HG03097 (cell line): ENCODE measurements around the gene RYR3.

Experiments
- ATAC-seq: cut with Tn5 transposase; IDR thresholded peaks from one replicate; pipeline ENCODE4 v1.9.1; 2021; ENCODE audit not compliant: unreplicated experiment, low FRiP score

RYR3 gene

DNA sequence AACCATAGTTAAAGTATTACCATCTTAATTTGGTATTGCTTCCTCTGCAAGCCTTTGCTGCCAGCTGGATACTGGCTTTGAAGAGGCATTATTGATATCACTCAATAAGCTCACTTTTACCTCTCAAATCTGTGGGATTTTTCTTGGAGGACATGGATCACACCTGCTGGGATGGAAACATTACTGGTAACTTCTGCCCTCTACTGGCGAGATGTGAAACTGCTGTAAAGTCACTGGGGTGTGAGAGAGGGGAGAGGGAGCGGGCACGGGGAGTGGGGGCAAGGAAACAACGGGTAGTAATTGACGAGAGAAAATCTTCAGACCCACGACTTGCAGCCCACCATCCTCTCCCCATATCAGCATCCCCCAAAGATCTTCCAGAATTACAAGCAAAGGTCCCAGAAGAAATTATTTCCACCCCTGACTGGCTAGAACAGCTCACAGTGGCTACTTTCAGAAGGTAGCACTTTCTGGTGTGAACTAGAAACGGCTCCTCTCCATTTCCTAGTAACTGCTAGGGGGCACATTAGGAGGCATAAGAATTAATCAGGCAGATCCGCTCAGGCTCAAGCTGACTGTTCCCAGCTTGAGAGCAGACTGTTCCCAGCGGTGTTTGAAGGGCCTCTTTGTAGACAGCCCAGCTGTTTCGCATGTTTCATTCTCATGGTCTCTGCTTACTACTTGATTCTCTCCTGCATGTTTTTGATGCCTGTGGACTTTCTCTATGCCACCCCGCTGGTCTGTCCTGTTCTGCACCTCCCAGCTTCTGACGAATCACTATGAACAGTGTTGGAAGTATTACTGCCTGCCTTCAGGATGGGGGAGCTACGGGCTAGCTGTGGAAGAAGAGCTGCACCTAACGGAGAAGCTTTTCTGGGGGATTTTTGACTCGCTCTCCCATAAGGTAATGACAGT, 427.2 kb downstream of the RYR3 start:
- ATAC-seq, result no peak

DNA sequence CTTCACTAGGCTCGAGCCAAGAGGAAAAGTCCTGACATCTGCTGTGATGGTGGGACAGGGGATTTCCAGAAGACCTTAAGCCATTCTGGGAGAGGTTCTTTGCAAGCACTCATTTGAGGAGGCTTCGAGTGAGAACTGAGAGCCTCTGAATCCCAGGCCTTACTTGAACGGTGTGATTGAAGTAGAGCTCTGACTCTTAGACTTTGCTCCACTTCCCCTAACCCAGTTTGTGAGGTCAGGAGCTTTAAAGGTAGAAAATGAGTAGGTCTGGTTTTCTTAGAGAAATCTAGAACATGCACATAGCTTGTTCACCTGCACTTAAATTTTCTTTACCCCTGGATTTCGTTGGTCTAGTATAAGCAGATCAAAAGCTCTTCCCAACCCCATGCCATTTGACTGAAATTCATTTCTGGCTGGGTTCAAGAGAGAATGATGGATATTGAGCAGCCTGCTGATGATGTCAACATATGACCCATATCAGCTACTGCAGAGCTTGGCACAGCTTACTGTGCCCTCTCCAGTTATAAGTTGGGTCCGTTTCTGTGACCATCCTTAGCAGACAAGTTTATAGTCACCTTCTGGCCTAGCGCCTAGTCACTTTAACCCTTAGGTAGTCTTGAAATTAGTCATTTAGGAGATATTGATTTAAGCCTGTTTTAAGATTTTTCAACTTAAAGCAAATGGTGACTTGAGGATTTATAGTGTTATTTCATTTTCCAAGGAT, 428.3 kb downstream of the RYR3 start:
- ATAC-seq, result no peak

- ATAC-seq, result no peak
Observed at GRCh38 chr15:33742306-33742705, 431.5 kb downstream of the RYR3 start.

GRCh38 chr15:33742800-33743199, 432.0 kb downstream of the RYR3 start:
- ATAC-seq, result no peak

DNA sequence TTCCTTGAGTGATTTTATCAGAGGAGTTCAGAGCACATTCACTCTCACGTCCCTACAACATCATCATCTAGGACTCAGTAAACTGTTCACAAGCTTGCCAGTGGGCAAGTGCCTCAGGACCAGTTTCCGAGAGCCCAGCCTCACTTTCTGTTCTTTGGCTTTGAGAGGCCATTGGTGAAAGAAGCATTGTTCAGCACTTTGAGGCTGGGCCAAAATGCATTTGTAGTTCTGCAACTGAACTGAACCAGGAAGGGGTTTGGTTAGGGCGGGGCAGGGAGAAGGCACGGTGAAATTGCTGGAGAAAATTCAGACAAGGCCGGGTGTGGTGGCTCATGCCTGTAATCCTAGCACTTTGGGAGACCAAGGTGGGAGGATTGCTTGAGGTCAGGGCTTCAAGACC, 435.4 kb downstream of the RYR3 start:
- ATAC-seq, result no peak

GRCh38 chr15:33753012-33753411, 442.2 kb downstream of the RYR3 start:
- no peak for ATAC-seq

- ATAC-seq, result no peak
Observed at GRCh38 chr15:33754242-33754641, 443.5 kb downstream of the RYR3 start.

DNA sequence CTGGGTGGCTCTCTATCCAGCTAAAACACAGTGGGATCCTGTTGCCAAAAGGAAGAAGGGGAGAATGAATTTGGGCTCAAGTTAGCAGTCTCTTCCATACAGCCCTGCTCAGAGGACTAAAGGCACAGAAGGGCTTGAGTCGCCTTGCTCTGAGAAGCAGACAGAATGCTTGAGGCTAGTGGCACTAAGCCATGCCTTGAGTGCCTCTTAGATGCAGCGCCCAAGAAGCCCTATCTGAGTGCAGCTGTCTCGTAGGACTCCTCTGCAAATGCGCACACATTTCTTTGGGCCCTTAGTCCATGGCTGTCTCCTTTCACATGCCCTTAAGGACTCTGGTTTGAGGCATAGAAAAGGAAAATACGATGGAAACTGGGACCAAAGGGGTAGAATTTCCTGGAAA, 446.2 kb downstream of the RYR3 start:
- no peak for ATAC-seq

GRCh38 chr15:33757516-33758232, 446.9 kb downstream of the RYR3 start:
- ATAC-seq, result no peak

- no peak for ATAC-seq
Observed at GRCh38 chr15:33766389-33766788, 455.6 kb downstream of the RYR3 start.

DNA sequence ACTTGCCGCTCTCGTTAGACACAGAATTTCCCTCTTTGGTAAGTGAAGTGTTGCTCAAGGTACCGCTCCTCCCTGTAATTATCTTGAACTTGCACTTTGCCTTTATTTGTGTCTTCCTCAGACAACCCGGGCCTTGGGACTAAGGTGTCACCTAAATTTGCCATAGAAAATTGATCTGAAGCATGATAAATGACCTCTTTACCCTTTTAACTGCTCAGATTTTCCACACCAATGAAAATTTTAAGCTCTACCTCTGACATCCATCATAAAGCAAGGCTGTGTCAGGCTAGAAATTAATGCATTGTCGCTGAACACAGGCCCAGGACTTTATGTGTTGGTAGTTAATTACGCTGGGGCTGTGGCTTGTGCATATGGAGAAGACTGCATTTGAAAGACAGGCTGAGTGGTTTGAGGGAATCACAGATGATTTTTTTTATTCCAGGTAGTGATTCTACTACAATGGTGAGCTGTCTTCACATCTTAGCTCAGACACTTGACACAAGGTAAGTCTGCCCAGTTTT, 458.0 kb downstream of the RYR3 start:
- ATAC-seq, result no peak

- ATAC-seq, result no peak
Observed at GRCh38 chr15:33773969-33774368, 463.2 kb downstream of the RYR3 start.

DNA sequence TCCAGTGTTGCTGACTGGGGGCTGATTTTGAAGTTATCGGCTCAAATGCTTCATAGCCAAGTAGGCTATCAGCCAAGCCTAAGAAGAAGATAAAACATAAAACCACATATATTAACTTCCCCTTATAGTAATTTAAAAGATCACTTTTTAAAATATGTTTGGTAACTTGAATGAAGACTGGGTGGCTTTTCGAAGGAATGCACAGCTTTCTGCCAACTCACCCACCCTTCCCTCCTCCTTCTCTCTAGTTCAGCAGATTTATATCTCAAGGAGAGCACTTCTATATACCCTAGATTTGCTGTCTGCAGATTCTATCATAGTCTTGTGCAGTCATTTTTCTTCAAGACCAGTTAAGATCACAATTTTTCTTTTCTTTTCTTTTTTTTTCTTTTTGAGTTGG, 468.1 kb downstream of the RYR3 start:
- ATAC-seq, result no peak

- ATAC-seq, result no peak
Observed at GRCh38 chr15:33780011-33780768, 469.4 kb downstream of the RYR3 start.

DNA sequence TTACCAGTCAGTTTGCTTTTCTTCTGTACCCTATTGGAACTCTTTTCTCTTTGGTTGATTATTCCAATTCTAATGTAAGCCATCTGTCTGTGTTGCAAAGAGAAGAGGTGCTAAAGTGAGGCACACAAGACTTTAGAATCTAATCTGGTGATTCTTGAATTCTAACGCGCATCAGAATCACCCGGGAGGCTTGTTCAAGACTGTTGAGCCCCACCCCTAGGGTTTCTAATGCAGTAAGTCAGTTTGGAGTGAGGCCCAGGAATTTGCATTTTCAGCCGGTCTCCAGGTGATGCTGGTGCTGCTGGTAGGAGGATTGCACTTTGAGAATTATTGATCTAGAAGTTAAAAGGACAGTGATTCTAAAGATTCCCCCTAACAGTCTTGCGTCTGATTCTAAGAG, 472.2 kb downstream of the RYR3 start:
- ATAC-seq, result no peak

DNA sequence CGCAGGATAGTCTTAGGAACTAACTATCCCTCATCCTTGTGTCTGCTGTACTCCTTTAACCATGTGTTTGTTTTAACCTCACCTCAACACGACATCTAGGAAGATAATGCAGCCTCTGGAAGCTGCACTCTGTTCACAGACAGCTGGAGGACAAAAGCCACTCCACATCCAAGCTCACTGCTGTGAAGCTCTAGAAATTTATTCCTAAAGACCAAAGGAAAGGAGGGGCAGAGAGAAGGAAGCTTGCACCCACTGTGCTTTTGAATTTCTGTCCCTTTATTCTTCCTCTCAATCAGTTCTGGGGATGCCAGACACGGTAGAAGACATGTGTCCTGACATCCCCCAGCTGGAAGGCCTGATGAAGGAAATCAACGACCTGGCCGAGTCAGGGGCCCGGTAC, 474.6 kb downstream of the RYR3 start:
- ATAC-seq, result no peak

DNA sequence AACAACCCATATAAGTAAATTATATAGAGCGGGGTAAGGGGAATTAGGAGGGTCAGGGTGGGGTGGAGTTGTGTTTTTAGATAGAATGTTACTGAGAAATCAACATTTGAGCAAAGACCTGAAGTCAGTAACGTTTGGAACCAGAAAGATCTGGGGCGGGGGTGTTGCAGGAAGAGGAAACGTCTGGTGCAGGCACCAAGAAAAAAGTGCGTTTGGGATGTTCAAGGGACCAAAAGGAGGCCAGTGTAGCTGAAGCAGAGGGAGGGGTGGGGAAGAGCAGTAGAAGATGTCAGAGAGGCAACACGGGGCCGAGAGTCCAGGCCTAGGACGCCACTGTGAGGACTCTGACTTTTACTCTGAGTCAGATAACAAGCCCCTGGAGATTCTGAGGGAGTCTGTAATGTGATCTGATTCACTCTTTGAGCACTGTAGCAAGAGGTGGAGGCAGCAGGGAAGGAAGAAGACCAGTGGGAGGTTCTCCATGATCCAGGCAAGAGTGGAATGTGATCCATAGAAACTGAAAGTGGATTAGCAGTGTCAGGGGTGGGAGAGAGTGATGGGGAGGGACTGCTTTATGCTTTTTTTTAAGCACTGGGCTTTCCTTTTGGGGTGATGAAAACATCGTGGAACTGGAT, 478.3 kb downstream of the RYR3 start:
- no peak for ATAC-seq

DNA sequence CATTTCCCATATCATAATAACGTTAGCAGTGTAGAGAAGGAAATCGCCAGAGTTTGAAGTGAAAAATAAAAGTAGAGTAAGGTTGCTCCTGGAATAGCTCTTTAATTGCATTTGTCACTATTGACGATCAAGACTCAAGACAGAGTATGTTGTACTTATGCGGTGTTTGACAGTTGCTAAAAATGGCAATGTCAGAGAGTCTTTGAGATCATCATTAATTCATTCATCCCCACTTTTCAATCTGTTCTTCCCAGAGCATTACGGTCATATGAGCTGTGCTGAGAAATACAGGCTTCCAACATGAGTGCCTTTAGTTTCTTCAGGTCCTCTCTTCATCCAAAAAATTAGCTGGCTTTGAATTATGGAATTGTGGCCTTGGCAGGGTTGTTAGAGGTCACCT, 483.7 kb downstream of the RYR3 start:
- no peak for ATAC-seq

GRCh38 chr15:33795070-33795469, 484.3 kb downstream of the RYR3 start:
- no peak for ATAC-seq

GRCh38 chr15:33797651-33798050, 486.9 kb downstream of the RYR3 start:
- ATAC-seq, result no peak
